ENCODE measurements around the gene MELTF. TPM values are rescaled to one million over a fixed set of nuclear protein-coding genes. Genes with fewer than 3 reads are reported as not detected.

Gene MELTF
- total and polyA plus RNA-seq, 2 of the 13 experiments (the other 11 are each of a cell fraction or from before 2014, with no cell fraction given), result 3.2 to 7.5 TPM

GRCh38 chr3:196985298-196985697 lies 44.3 kb downstream of the MELTF start:
- H3K27me3 ChIP-seq (ENCODE audit: control insufficient read depth in 1 of 2, insufficient read depth in 2 of 2, low read length in 2 of 2), result no peaks in the 10 kb centered on the region
- H3K79me2 ChIP-seq (ENCODE audit: insufficient read depth, low read length), result no peaks in the 10 kb centered on the region
- H3K4me1 ChIP-seq (ENCODE audit: insufficient read depth, low read length), result peaks cover 69% of the 10 kb centered on the region
- H3K27ac ChIP-seq (ENCODE audit: extremely low read length, insufficient read depth, low read length), result peak overlapping the region; percentile 26
- intact Hi-C loops (cut with micrococcal nuclease; ENCODE audit: unreplicated experiment) (no loop called here), in situ Hi-C loops (cut with HindIII; ENCODE audit: extremely low pct_ligation_motif_present, low pct_unique_long_range_greater_than_20kb) (loop anchor here (25.0 kb wide), 1 partner anchor 527 kb away; no protein-coding TSS in a partner anchor)
- no peaks in the 10 kb centered on the region for H4K20me1 ChIP-seq (ENCODE audit: insufficient read depth, low read length)
- no TSS peak for BruUV-seq (replicated peaks)
- no peak for DNase-seq (ENCODE audit: low spot score)
- H3K4me3 ChIP-seq (replicated peaks in 1 of 3; ENCODE audit: insufficient read depth in 1 of 3, low read depth in 2 of 3, low read length in 3 of 3), result no peak overlapping the region
- FAIRE-seq, result no peak
- CTCF ChIA-PET (ENCODE audit: low intra/inter-chr PET ratio, low total read pairs), result no interaction called here
- POLR2A ChIA-PET, result no interaction called here
- peak overlapping the region; percentile 39 for H3K4me2 ChIP-seq (ENCODE audit: low read depth, low read length)
- no peaks in the 10 kb centered on the region for H3K36me3 ChIP-seq (replicated peaks in 1 of 2; ENCODE audit: control insufficient read depth in 1 of 2, insufficient read depth in 2 of 2, low read length in 2 of 2)
- peak overlapping the region; percentile 65 for H2AFZ ChIP-seq (ENCODE audit: low read length)
- ATAC-seq, result no peak
- 28% methylated on average over 2 of the region's 6 CpGs for WGBS (ENCODE audit: low lambda C conversion rate)
- peaks cover 10% of the 10 kb centered on the region; the same call in 1 of the 2 replicates for H3K9me3 ChIP-seq (ENCODE audit: low read length)
- H3K9ac ChIP-seq (ENCODE audit: insufficient read depth, low read depth, low read length), result no peak overlapping the region
- no peak for TF ChIP-seq ARNT (IDR thresholded peaks at IDR 0.05)
- TF ChIP-seq, protein P1, sequence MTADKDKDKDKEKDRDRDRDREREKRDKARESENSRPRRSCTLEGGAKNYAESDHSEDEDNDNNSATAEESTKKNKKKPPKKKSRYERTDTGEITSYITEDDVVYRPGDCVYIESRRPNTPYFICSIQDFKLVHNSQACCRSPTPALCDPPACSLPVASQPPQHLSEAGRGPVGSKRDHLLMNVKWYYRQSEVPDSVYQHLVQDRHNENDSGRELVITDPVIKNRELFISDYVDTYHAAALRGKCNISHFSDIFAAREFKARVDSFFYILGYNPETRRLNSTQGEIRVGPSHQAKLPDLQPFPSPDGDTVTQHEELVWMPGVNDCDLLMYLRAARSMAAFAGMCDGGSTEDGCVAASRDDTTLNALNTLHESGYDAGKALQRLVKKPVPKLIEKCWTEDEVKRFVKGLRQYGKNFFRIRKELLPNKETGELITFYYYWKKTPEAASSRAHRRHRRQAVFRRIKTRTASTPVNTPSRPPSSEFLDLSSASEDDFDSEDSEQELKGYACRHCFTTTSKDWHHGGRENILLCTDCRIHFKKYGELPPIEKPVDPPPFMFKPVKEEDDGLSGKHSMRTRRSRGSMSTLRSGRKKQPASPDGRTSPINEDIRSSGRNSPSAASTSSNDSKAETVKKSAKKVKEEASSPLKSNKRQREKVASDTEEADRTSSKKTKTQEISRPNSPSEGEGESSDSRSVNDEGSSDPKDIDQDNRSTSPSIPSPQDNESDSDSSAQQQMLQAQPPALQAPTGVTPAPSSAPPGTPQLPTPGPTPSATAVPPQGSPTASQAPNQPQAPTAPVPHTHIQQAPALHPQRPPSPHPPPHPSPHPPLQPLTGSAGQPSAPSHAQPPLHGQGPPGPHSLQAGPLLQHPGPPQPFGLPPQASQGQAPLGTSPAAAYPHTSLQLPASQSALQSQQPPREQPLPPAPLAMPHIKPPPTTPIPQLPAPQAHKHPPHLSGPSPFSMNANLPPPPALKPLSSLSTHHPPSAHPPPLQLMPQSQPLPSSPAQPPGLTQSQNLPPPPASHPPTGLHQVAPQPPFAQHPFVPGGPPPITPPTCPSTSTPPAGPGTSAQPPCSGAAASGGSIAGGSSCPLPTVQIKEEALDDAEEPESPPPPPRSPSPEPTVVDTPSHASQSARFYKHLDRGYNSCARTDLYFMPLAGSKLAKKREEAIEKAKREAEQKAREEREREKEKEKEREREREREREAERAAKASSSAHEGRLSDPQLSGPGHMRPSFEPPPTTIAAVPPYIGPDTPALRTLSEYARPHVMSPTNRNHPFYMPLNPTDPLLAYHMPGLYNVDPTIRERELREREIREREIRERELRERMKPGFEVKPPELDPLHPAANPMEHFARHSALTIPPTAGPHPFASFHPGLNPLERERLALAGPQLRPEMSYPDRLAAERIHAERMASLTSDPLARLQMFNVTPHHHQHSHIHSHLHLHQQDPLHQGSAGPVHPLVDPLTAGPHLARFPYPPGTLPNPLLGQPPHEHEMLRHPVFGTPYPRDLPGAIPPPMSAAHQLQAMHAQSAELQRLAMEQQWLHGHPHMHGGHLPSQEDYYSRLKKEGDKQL (CRISPR knock-in tag; IDR thresholded peaks at IDR 0.05; ENCODE audit: low read depth), result no peak
- peak; percentile 40 for TF ChIP-seq CTCF (CRISPR knock-in tag; IDR thresholded peaks at IDR 0.05)
- TF ChIP-seq, protein P2, sequence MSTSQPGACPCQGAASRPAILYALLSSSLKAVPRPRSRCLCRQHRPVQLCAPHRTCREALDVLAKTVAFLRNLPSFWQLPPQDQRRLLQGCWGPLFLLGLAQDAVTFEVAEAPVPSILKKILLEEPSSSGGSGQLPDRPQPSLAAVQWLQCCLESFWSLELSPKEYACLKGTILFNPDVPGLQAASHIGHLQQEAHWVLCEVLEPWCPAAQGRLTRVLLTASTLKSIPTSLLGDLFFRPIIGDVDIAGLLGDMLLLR (CRISPR knock-in tag; IDR thresholded peaks at IDR 0.05), result no peak
- no peak for TF ChIP-seq YEATS2 (CRISPR knock-in tag; IDR thresholded peaks at IDR 0.05; ENCODE audit: borderline replicate concordance)
- no peak for TF ChIP-seq SMARCC2 (IDR thresholded peaks at IDR 0.05)
- 0 out of 2 replicates have a peak, but pooled peaks have one; percentile 32 for TF ChIP-seq BCL3 (CRISPR knock-in tag; IDR thresholded peaks at IDR 0.05)
- no peak for TF ChIP-seq ZNF780A (CRISPR knock-in tag; IDR thresholded peaks at IDR 0.05)
- TF ChIP-seq ZNF160 (CRISPR knock-in tag; IDR thresholded peaks at IDR 0.05), result no peak
- no peak for TF ChIP-seq IRF2 (CRISPR knock-in tag; IDR thresholded peaks at IDR 0.05)
- TF ChIP-seq HNF4A (CRISPR knock-in tag; IDR thresholded peaks at IDR 0.05), result 0 out of 2 replicates have a peak, but pooled peaks have one; percentile 4
- TF ChIP-seq RORA (CRISPR knock-in tag; IDR thresholded peaks at IDR 0.05), result no peak
- no peak for TF ChIP-seq ZNF83 (CRISPR knock-in tag; IDR thresholded peaks at IDR 0.05; ENCODE audit: borderline replicate concordance)
- TF ChIP-seq ZFX (CRISPR knock-in tag; IDR thresholded peaks at IDR 0.05; ENCODE audit: low read depth), result peak; percentile 24; the same call in 1 of the 2 replicates
- TF ChIP-seq SAP130 (CRISPR knock-in tag; IDR thresholded peaks at IDR 0.05; ENCODE audit: low read depth), result 0 out of 2 replicates have a peak, but pooled peaks have one; percentile 18
- no peak for TF ChIP-seq MXI1 (IDR thresholded peaks at IDR 0.05; ENCODE audit: borderline replicate concordance, low read depth, low read length)
- TF ChIP-seq ADNP (CRISPR knock-in tag; IDR thresholded peaks at IDR 0.05), result no peak

Data from HepG2 (cell line).